Stomach (tissue), 9 donors: ENCODE results near the gene IQSEC1. TPM values are rescaled to one million over a fixed set of nuclear protein-coding genes. Genes with fewer than 3 reads are reported as not detected.
A peak's percentile ranks its signal among the peaks of the same experiment; 100 is the strongest.

Experiments used
- DNase-seq, 2 donors: peaks; one replicate each; pipeline versions ENCODE4 v3.0.0 to v3.0.0-alpha.2; 2013 to 2019
- H3K27ac ChIP-seq, 5 donors: fragments of 200-600 bp in 4 of 5; sonication (generic) in 4 of 5; one replicate each; pipeline ENCODE4 v1.5.1; 2013 to 2019; ENCODE audit warnings: mild to moderate bottlenecking in 1 of 5, moderate library complexity in 1 of 5
- H3K27me3 ChIP-seq, 3 donors: fragments of 200-600 bp; sonication (generic); one replicate each; pipeline ENCODE4 v1.5.1; 2017 to 2019; ENCODE audit warnings: mixed run types in 1 of 3
- H3K36me3 ChIP-seq, 4 donors: fragments of 200-600 bp; sonication (generic); 1 replicate in 3 of 4; 2 replicates in 1 of 4; pipeline ENCODE4 v1.5.1; 2016 to 2019
- H3K4me1 ChIP-seq, 4 donors: fragments of 200-600 bp; sonication (generic); one replicate each; pipeline ENCODE4 v1.5.1; 2016 to 2019
- H3K4me3 ChIP-seq, 4 donors: fragments of 200-600 bp; sonication (generic) in 3 of 4; one replicate each; pipeline ENCODE4 v1.5.1; 2016 to 2019; ENCODE audit warnings: mild to moderate bottlenecking in 1 of 4
- H3K9me3 ChIP-seq, 4 donors: fragments of 200-600 bp; sonication (generic); one replicate each; pipeline ENCODE4 v1.5.1; 2016 to 2019
- EP300 ChIP-seq: sonication (generic); formaldehyde crosslinking; IDR thresholded peaks from one replicate; pipeline ENCODE4 v1.6.1; 2017; ENCODE audit warnings: antibody characterized with exemption
- POLR2A ChIP-seq, 4 donors: fragments of 450-650 bp; IDR thresholded peaks; one replicate each; pipeline ENCODE4 v1.6.1; 2016; ENCODE audit warnings: antibody characterized with exemption in 4 of 4, control low read depth in 2 of 4, mild to moderate bottlenecking in 1 of 4, moderate library complexity in 1 of 4
- POLR2AphosphoS5 ChIP-seq, 3 donors: sonication (generic); formaldehyde crosslinking; IDR thresholded peaks; one replicate each; pipeline ENCODE4 v1.6.1; 2016; ENCODE audit warnings: antibody characterized with exemption in 3 of 3
- WGBS, 5 donors: extraction: QIAGEN DNeasy Blood & Tissue Kit in 3 of 5; methylation state at CpG; one replicate each; pipeline versions ENCODE4 v1.1.5 to v1.1.7; 2013 to 2018; 5-methylcytosine and 5-hydroxymethylcytosine counted together
- intact Hi-C: fragments of 100-400 bp; cut with DNase I; formaldehyde crosslinking; loops from one replicate; pipeline ENCODE4 v1.15.1; 2023; ENCODE audit warnings: low total_unique reads
- polyA plus RNA-seq, 3 donors: library from polyadenylated mRNA; stranded (reverse); fragments of 200-250 nt; gene quantifications; one replicate each; pipeline ENCODE4 v1.2.3, GENCODE V29; 2013
- total RNA-seq, 5 donors: library from RNA; depleted of rRNA; stranded (reverse); fragments of >200 nt; gene quantifications; one replicate each; pipeline versions ENCODE4 v1.1.0 to v1.2.3, GENCODE V29; 2014 to 2016
- TF ChIP-seq, protein P1 (sequence below), 7 experiments: fragments of 450-650 bp in 4 of 7; fragments of 200-600 bp in 3 of 7; sonication (generic) in 3 of 7; IDR thresholded peaks; one replicate each; pipeline ENCODE4 v1.5.1; 2016 to 2019; ENCODE audit warnings: antibody characterized with exemption in 7 of 7, control low read depth in 2 of 7, mild to moderate bottlenecking in 1 of 7
- donor health status: healthy with polysubstance abuse.
- donor health status: Bipolar disorder and iron deficiency.
- donor health status: healthy.

IQSEC1 gene
- total and polyA plus RNA-seq, 8 donors = 6.7 to 46.9 (median 20.8) TPM

DNA sequence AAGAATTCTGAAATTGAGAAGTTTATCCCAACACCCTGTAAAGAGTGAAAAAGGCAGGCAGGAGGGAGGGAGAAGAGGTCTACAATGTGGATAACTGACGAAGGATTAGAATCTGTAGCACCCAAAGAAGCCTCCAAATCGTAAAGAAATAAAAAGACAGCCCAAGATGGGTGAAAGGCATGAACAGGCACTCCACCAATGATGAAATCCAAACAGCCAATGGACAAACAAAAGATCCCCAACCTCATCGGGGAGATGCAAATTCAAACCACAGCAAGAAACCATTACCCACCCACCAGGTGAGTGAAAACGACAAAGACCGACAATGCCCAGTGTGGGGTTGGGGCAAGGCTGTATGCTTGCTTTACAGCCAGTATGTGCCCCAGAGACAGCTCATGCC is 85.6 kb downstream of the IQSEC1 start:
- Histone ChIP-seq H3K9me3 (no peaks in the 10 kb centered on the region), H3K36me3 (no peaks in the 10 kb centered on the region), H3K4me1 (peaks cover 0 to 48% (median 36%) of the 10 kb centered on the region in 4 donors), H3K27me3 (no peaks in the 10 kb centered on the region), H3K27ac (no peak overlapping the region), H3K4me3 (no peak overlapping the region)
- intact Hi-C loops = loop anchor here (10.0 kb wide), 1 partner anchor 113 kb away; no protein-coding TSS in a partner anchor
- no peak for TF ChIP-seq POLR2AphosphoS5 (IDR thresholded peaks at IDR 0.05)
- TF ChIP-seq, protein P1, sequence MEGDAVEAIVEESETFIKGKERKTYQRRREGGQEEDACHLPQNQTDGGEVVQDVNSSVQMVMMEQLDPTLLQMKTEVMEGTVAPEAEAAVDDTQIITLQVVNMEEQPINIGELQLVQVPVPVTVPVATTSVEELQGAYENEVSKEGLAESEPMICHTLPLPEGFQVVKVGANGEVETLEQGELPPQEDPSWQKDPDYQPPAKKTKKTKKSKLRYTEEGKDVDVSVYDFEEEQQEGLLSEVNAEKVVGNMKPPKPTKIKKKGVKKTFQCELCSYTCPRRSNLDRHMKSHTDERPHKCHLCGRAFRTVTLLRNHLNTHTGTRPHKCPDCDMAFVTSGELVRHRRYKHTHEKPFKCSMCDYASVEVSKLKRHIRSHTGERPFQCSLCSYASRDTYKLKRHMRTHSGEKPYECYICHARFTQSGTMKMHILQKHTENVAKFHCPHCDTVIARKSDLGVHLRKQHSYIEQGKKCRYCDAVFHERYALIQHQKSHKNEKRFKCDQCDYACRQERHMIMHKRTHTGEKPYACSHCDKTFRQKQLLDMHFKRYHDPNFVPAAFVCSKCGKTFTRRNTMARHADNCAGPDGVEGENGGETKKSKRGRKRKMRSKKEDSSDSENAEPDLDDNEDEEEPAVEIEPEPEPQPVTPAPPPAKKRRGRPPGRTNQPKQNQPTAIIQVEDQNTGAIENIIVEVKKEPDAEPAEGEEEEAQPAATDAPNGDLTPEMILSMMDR (IDR thresholded peaks at IDR 0.05) = no peak
- no peak for TF ChIP-seq POLR2A (IDR thresholded peaks at IDR 0.05)
- TF ChIP-seq EP300 = no peak
- DNase-seq = no peak
- WGBS, 5 donors = 94 to 98% (median 95%) methylated on average over 5 of the region's 5 CpGs

DNA sequence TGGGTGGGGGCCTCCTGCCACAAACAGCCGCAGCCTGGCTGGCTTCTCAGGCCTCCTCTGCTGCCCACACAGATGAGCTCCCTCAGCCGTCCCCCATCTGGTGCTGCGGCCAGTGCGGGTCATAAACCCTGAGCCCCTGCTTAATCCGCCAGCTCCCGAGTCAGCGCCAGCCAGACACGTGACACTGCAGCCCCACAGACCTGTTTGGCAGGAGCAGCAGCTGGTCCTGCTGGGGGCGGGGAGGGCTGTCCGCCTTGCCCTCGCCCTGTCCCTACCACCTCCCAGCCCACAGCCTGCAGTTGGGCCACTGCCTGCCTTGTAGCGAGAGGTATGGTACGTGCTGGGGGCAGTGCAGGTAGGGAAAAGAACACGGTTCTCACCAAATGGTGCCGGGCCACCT is 86.2 kb downstream of the IQSEC1 start:
- no peaks in the 10 kb centered on the region for H3K27me3 ChIP-seq
- peak; percentile 71 to 77 for DNase-seq
- TF ChIP-seq, protein P1 (IDR thresholded peaks at IDR 0.05) = no peak
- no peak for TF ChIP-seq EP300
- TF ChIP-seq POLR2AphosphoS5 (IDR thresholded peaks at IDR 0.05) = no peak
- TF ChIP-seq POLR2A (IDR thresholded peaks at IDR 0.05) = no peak
- H3K27ac ChIP-seq = peak overlapping the region in 1 of 5 donors; percentile 2
- no peak overlapping the region for H3K4me3 ChIP-seq
- H3K9me3 ChIP-seq = no peaks in the 10 kb centered on the region
- H3K36me3 ChIP-seq = no peaks in the 10 kb centered on the region
- peaks cover 0 to 43% (median 32%) of the 10 kb centered on the region in 4 donors for H3K4me1 ChIP-seq
- 32 to 50% (median 44%) methylated on average over 9 to 15 of the region's 15 CpGs for WGBS, 5 donors
- intact Hi-C loops = loop anchor here (10.0 kb wide), 1 partner anchor 112 kb away; no protein-coding TSS in a partner anchor

DNA sequence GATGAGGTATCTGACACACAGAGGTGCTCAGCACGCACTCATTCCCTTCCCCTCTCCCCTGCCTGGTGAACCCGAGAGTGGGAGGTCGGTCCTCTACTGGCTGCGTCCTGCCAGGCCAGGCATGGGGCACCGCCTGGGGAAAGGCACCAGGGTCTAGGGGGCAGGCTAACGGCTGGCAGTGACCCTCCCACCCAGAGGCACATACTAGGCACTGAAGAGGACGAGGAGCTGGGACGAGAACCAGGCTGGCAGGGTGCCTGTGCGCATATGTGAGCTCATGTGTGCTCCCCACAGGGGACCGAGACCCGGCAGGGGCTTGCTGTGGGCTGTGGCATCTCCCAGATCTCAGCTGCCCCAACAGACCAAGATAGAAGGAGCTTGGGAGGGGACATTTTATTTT is 86.7 kb downstream of the IQSEC1 start:
- TF ChIP-seq EP300 = no peak
- TF ChIP-seq POLR2AphosphoS5 (IDR thresholded peaks at IDR 0.05) = no peak
- TF ChIP-seq, protein P1 (IDR thresholded peaks at IDR 0.05) = no peak
- TF ChIP-seq POLR2A (IDR thresholded peaks at IDR 0.05) = no peak
- no peak for DNase-seq
- 67 to 75% (median 74%) methylated on average over 9 to 11 of the region's 11 CpGs for WGBS, 5 donors
- H3K27ac ChIP-seq = peak overlapping the region in 1 of 5 donors; percentile 9
- no peaks in the 10 kb centered on the region for H3K36me3 ChIP-seq
- H3K9me3 ChIP-seq = no peaks in the 10 kb centered on the region
- H3K4me1 ChIP-seq = peaks cover 0 to 39% (median 30%) of the 10 kb centered on the region in 4 donors
- no peaks in the 10 kb centered on the region for H3K27me3 ChIP-seq
- no peak overlapping the region for H3K4me3 ChIP-seq
- intact Hi-C loops = loop anchor here (10.0 kb wide), 1 partner anchor 112 kb away; no protein-coding TSS in a partner anchor

DNA sequence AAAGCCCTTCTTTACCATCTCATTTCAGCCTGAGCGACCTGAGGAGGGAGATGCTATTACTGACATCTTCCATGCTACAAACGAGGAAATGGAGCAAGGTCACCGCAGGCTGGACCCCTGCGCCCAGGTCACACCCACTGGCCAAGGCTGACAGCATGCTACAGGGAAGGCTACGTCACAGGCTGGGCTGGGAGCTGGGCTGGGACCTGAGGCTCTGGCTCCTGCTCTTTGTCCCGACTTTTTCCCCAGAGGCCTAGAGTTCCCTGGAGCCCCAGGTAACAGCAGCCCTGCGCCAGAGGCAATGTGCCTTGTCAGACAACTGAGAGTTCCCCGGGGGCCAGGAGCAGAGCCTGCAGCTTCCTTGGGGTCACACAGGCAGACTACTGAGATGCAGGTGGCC is 87.2 kb downstream of the IQSEC1 start:
- Histone ChIP-seq H3K4me3 (no peak overlapping the region), H3K36me3 (no peaks in the 10 kb centered on the region), H3K4me1 (peaks cover 0 to 34% (median 28%) of the 10 kb centered on the region in 4 donors), H3K27ac (peak overlapping the region in 1 of 5 donors; percentile 9), H3K27me3 (no peaks in the 10 kb centered on the region), H3K9me3 (no peaks in the 10 kb centered on the region)
- TF ChIP-seq POLR2AphosphoS5 (IDR thresholded peaks at IDR 0.05) = no peak
- TF ChIP-seq, protein P1 (IDR thresholded peaks at IDR 0.05) = no peak
- no peak for TF ChIP-seq POLR2A (IDR thresholded peaks at IDR 0.05)
- TF ChIP-seq EP300 = no peak
- WGBS, 5 donors = 82 to 95% (median 84%) methylated on average over 6 to 8 of the region's 8 CpGs
- intact Hi-C loops = loop anchor here (10.0 kb wide), 1 partner anchor 111 kb away; no protein-coding TSS in a partner anchor
- DNase-seq = no peak
